GM12872 (cell line): ENCODE results near the gene H2BK1.

ENCODE experiments used
- CTCF ChIP-seq: IDR thresholded peaks from 3 replicates; pipeline ENCODE4 v1.5.1; 2011; ENCODE audit warnings: low read depth, mild to moderate bottlenecking, low read length, moderate library complexity; ENCODE audit not compliant: insufficient read depth

Gene H2BK1

DNA sequence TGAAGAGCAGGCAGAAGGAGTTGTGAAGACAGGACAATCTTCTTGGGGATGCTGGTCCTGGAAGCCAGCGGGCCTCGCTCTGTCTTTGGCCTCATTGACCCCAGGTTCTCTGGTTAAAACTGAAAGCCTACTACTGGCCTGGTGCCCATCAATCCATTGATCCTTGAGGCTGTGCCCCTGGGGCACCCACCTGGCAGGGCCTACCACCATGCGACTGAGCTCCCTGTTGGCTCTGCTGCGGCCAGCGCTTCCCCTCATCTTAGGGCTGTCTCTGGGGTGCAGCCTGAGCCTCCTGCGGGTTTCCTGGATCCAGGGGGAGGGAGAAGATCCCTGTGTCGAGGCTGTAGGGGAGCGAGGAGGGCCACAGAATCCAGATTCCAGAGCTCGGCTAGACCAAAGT is 23.5 kb upstream of the H2BK1 start:
- TF ChIP-seq CTCF, result no peak

DNA sequence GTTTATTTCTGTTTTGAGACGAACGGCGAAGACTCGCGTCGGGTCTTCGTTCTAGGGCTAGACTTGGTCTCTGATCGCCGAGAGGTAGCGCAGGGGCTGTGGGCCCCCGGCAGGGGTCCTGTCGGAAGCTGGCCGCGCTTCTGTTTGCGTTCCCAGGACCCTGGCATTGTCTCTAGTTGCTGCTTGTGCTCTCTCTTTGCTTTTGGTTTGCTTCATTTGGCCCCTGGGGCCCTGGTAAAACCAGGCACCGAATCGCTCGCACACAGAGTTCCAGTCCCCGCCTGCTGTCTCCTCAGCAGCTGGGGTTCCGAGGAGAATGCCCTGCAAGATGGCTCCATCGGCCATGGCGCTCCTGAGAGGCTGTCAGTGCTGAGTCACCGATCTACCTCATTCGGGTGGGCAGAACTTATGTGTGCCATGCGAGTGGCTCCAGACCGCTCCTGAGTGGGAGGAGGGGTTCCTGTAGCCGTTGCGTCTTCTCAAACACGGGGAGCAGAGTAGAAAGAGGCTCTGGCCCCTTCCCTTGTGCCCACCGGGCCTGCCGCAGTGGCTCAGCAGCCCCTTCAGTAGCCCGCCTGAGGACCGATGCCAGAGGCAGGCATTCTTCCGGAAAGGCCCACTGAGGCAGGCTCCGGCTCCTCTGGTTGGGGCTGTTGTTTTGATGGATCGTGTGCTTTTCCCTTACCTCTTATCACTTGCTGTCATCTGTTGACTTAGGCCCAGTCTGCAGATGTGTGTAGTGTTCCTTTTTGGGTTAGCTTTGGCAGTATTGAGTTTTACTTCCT is 22.8 kb upstream of the H2BK1 start:
- no peak for TF ChIP-seq CTCF

DNA sequence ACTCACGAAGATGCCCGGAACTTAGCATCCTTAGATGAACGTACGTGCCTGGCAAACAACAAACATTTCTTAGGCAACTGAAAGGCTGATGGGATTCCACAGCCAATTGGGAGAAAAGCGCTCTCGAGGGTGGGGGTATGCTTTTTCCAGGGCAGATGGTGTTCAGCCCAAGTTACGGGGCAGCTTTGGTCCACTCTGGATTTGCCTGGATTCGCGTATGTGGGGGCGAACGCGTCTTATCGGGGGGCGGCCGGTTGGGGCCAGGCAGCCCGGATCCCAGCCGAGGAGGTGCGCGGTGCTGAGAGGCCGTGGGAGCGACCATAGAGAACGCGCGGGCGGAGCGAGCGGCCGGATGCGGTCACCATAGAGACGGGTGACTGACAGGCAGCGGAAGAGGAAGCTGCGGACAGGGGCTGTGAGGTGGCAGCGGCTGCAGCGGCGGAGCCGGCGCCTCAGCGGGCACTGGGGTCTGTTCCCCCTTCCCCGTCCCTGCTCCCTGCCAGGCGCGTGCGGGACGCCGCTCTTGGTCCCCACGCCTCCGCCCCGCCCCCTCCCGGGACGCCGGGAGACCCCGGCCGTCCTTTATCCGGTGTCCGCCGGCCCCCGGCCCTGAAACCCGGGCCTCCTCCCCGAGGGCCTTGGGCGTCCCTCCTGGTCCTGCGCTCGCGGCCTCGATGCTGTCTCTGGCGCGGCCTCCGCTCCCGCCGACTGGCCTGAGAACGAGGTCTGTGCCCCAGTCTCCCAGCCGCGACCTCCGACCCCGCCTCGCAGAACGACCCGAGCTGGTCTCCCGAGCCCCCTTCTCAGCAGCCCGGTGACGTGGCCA is 22.0 kb upstream of the H2BK1 start, which contains the start of gene CHPF2:
Gene CHPF2 (plus strand): TSS at position 393 of the 826 bp plus-strand sequence. CDS start 1,529 bp downstream, outside the sequence.
- 0 out of 3 replicates have a peak, but pooled peaks have one; percentile 1 for TF ChIP-seq CTCF

DNA sequence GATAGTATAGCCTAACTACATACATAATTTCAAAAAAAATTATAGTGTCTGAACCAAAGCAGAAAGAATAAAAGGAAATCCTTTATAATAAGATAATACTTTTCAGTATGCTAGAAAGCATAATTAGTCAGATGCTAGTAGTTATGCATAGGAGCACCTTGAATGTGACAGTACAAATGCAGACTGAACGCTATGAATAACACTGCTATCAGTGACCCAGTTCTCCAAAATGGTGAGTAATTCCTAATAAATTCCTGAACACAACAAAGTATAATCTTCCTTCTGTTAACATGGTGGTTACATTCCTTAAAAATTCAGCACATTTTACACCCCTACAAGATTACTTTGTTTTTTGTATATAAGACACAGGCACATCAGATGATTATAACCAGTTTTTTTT is 20.8 kb upstream of the H2BK1 start:
- TF ChIP-seq CTCF, result no peak

- TF ChIP-seq CTCF, result no peak
These were observed 19.0 kb upstream of the H2BK1 start for GRCh38 chr7:151229249-151229648.

DNA sequence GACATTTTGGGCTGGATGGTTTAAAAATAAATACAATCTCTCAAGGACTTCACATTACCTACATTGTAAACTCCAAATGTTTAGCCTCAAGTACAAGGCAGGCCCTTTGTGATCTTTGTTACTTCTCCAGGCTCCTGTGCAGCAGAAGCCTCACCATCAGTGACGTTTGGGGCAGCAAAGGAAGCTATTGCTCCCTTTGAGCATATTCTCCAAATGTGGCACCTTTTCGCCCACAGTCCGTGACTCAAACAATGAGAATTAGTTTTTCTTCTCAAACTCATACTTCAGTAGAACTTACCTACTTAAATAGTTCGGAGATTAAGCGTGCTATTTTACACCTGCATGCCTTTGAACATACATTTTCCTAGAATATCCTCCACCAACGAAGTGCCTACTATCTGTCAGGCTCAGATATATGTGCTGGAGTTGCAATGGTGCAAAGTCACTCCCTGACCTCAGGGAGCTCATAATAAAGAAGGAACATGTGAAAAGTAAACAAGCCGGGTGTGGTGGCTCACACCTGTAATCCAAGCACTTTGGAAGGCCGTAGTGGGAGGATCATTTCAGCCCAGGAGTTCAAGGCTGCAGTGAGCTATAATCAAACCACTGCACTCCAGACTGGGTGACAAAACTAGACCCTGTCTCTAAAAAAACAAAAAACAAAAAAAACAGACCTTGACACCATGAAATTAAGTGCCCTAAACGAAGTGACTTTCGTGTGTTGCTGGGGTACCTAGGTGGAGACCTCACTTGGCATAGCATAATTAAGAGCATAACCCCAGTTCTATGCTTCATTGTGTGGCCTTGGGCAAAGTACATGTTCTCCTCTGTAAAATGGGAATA is 18.0 kb upstream of the H2BK1 start:
- TF ChIP-seq CTCF, result no peak
